HL-60/S4 treated with retinoic acid at 250 ng/mL for 4 days and 3 days (cell line): ENCODE measurements around the gene PRKCB.
"Not testable (repeated sequence)": the region's sequence is repeated elsewhere in the genome, so short reads cannot be mapped to it uniquely, and the experiment has no call there.

Experiments used
- in situ Hi-C: fragments of 300-500 bp; cut with MboI; formaldehyde crosslinking; loops from 2 replicates; pipeline ENCODE4 v1.7.0; 2022; ENCODE audit warnings: low sequenced_read_pairs

PRKCB gene

GRCh38 chr16:23901178-23902033 lies 65.6 kb downstream of the PRKCB start:
- in situ Hi-C loops = no loop called here

- in situ Hi-C loops = no loop called here
These were observed 66.4 kb downstream of the PRKCB start for GRCh38 chr16:23902034-23902747.

GRCh38 chr16:23902748-23903414 lies 67.1 kb downstream of the PRKCB start:
- in situ Hi-C loops = no loop called here

GRCh38 chr16:23905027-23905426 lies 69.2 kb downstream of the PRKCB start:
- in situ Hi-C loops = no loop called here

GRCh38 chr16:23907457-23907902 lies 71.7 kb downstream of the PRKCB start:
- in situ Hi-C loops = no loop called here

GRCh38 chr16:23907903-23908302 lies 72.1 kb downstream of the PRKCB start:
- in situ Hi-C loops = no loop called here

GRCh38 chr16:23908790-23909189 lies 73.0 kb downstream of the PRKCB start:
- in situ Hi-C loops = no loop called here

- in situ Hi-C loops = no loop called here
These were observed 74.1 kb downstream of the PRKCB start for GRCh38 chr16:23909792-23910418.

GRCh38 chr16:23914946-23915530 lies 79.3 kb downstream of the PRKCB start:
- in situ Hi-C loops = no loop called here

- in situ Hi-C loops = not testable (repeated sequence)
These were observed 80.8 kb downstream of the PRKCB start for GRCh38 chr16:23916552-23916951.

- in situ Hi-C loops = no loop called here
These were observed 81.8 kb downstream of the PRKCB start for GRCh38 chr16:23917621-23918020.

GRCh38 chr16:23920446-23920845 lies 84.7 kb downstream of the PRKCB start:
- in situ Hi-C loops = no loop called here

GRCh38 chr16:23920899-23921298 lies 85.1 kb downstream of the PRKCB start:
- in situ Hi-C loops = no loop called here

- in situ Hi-C loops = no loop called here
These were observed 86.6 kb downstream of the PRKCB start for GRCh38 chr16:23922406-23922805.

GRCh38 chr16:23924128-23924527 lies 88.3 kb downstream of the PRKCB start:
- in situ Hi-C loops = no loop called here

- in situ Hi-C loops = no loop called here
These were observed 92.0 kb downstream of the PRKCB start for GRCh38 chr16:23927796-23928195.

GRCh38 chr16:23929237-23929636 lies 93.5 kb downstream of the PRKCB start:
- in situ Hi-C loops = no loop called here

GRCh38 chr16:23929856-23930255 lies 94.1 kb downstream of the PRKCB start:
- in situ Hi-C loops = no loop called here

- in situ Hi-C loops = no loop called here
These were observed 95.0 kb downstream of the PRKCB start for GRCh38 chr16:23930791-23931190.

- in situ Hi-C loops = no loop called here
These were observed 95.4 kb downstream of the PRKCB start for GRCh38 chr16:23931199-23931598.

- in situ Hi-C loops = not testable (repeated sequence)
These were observed 97.9 kb downstream of the PRKCB start for GRCh38 chr16:23933650-23934049.
